Spleen (tissue), 11 donors: ENCODE results near the gene LZIC. TPM values are rescaled to one million over a fixed set of nuclear protein-coding genes. Genes with fewer than 3 reads are reported as not detected.
A peak's percentile ranks its signal among the peaks of the same experiment; 100 is the strongest.

ENCODE experiments used
- DNase-seq: peaks from one replicate; pipeline ENCODE4 v3.0.0-alpha.2; 2020
- H3K27ac ChIP-seq, 8 donors: fragments of 200-600 bp; sonication (generic) in 7 of 8; 1 replicate in 4 of 8; 2 replicates in 4 of 8; pipeline versions ENCODE4 v1.5.0 to v1.8.0; 2016 to 2021; ENCODE audit warnings: inconsistent platforms in 4 of 8, mild to moderate bottlenecking in 4 of 8, moderate library complexity in 1 of 8
- H3K27me3 ChIP-seq, 7 donors: fragments of 200-600 bp; sonication (generic) in 6 of 7; replicated peaks in 1 of 7; 1 replicate in 4 of 7; 2 replicates in 3 of 7; pipeline versions ENCODE4 v1.5.0 to v1.8.0; 2016 to 2021; ENCODE audit warnings: inconsistent platforms in 3 of 7, mild to moderate bottlenecking in 1 of 7
- H3K36me3 ChIP-seq, 6 donors: fragments of 200-600 bp; sonication (generic) in 5 of 6; 1 replicate in 4 of 6; 2 replicates in 2 of 6; pipeline versions ENCODE4 v1.5.0 to v1.8.0; 2016 to 2021; ENCODE audit warnings: inconsistent platforms in 2 of 6
- H3K4me1 ChIP-seq, 6 donors: fragments of 200-600 bp; sonication (generic) in 5 of 6; 1 replicate in 3 of 6; 2 replicates in 3 of 6; pipeline versions ENCODE4 v1.5.0 to v1.8.0; 2016 to 2021; ENCODE audit warnings: inconsistent platforms in 3 of 6
- H3K4me3 ChIP-seq, 8 donors: fragments of 200-600 bp; sonication (generic) in 7 of 8; 1 replicate in 4 of 8; 2 replicates in 4 of 8; pipeline versions ENCODE4 v1.5.0 to v1.8.0; 2016 to 2021; ENCODE audit warnings: inconsistent platforms in 4 of 8, mild to moderate bottlenecking in 4 of 8, moderate library complexity in 2 of 8
- H3K9me3 ChIP-seq, 8 donors: fragments of 200-600 bp; sonication (generic) in 7 of 8; 1 replicate in 4 of 8; 2 replicates in 4 of 8; pipeline versions ENCODE4 v1.5.0 to v1.8.0; 2016 to 2021; ENCODE audit warnings: inconsistent platforms in 4 of 8
- CTCF ChIP-seq, 11 experiments: fragments of 200-600 bp in 7 of 11; fragments of 450-650 bp in 4 of 11; sonication (generic) in 4 of 11; IDR thresholded peaks in 8 of 11; conservative IDR thresholded peaks in 3 of 11; 1 replicate in 7 of 11; 2 replicates in 4 of 11; pipeline versions ENCODE4 v1.4.0 to v1.8.0; 2016 to 2021; ENCODE audit warnings: antibody characterized with exemption in 11 of 11, inconsistent platforms in 4 of 11, mild to moderate bottlenecking in 1 of 11
- POLR2A ChIP-seq, 3 donors: fragments of 450-650 bp; IDR thresholded peaks; one replicate each; pipeline ENCODE4 v1.5.1; 2017; ENCODE audit warnings: antibody characterized with exemption in 3 of 3, mild to moderate bottlenecking in 1 of 3
- POLR2AphosphoS5 ChIP-seq, 3 donors: sonication (generic); formaldehyde crosslinking; IDR thresholded peaks; one replicate each; pipeline ENCODE4 v1.5.1; 2017; ENCODE audit warnings: antibody characterized with exemption in 3 of 3
- WGBS, 5 donors: extraction: QIAGEN DNeasy Blood & Tissue Kit in 3 of 5; methylation state at CpG; one replicate each; pipeline versions ENCODE4 v1.1.5 to v1.1.7; 2013 to 2018; 5-methylcytosine and 5-hydroxymethylcytosine counted together
- intact Hi-C: fragments of 100-400 bp; cut with DNase I; formaldehyde crosslinking; loops from one replicate; pipeline ENCODE4 v1.15.0; 2023; ENCODE audit warnings: low total_unique reads
- polyA plus RNA-seq, 3 donors: library from polyadenylated mRNA; stranded (reverse); fragments of 200-250 nt; gene quantifications; one replicate each; pipeline ENCODE4 v1.2.1, GENCODE V29; 2013
- total RNA-seq, 7 donors: library from RNA; depleted of rRNA in 3 of 7; stranded (reverse); fragments of >200 nt in 3 of 7; fragmentation: NEBNext Ultra II Directional in 4 of 7; extraction: Animal tissue kit (Norgen Biotek cat#: 25700) in 4 of 7; gene quantifications; one replicate each; pipeline versions ENCODE4 v1.1.0 to v1.2.1, GENCODE V29; 2016 to 2021
- donor health status: healthy with polysubstance abuse.
- donor health status: DM: no; HTN: no; CAD: no; lungs with moderate emphysema.
- donor health status: DM: no; HTN: no; CAD: no.
- donor health status: Bipolar disorder and iron deficiency.
- donor health status: healthy.
- donor health status: DM: no; HTN: no; CAD: no.
- donor health status: DM: yes; HTN: yes; CAD: no.

The LZIC gene
- total and polyA plus RNA-seq, 10 donors = 9.9 to 24.3 (median 21.8) TPM

DNA sequence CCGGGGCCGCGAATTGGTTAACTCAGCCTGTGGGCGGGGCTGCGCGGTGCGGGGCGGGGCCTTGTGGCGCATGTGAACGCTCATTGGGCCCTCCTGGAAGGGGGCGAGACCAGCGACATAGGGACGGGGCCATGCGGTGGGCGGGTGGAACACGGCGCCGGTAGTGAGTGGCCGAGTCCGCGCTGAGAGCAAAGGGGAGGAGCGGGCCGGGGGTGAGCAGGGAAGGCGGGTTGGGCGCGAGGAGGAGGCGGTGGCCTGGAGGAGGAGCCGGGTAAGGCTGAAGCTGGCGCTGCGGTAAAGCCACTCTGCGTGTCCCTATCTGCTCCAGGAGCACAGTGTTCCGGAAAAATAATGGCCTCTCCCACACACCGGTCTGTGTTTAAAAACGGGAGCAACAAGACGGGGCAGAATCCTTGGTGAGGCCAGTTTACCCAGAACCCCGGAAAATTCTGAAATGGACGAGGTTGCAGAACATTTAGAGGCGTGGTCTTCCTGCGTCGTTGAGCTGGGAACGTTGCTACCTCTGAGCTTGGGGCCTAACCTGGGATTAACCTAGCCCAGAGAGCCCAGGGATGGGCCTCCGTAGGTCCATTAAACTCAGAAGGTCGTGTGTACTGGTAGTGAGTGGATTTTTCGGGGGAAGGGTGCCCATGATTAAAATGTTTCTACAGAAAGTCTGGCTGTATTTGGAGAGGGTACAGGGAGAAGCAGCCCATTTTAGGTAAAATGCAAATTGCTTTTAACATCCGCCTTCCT, 32.6 kb downstream of the LZIC start:
- intact Hi-C loops = no loop called here
- no peaks in the 10 kb centered on the region for H3K9me3 ChIP-seq
- H3K4me3 ChIP-seq = peak overlapping the region; percentile 54 to 89 (median 61)
- TF ChIP-seq POLR2AphosphoS5 (IDR thresholded peaks at IDR 0.05) = peak; percentile 82 to 95 (median 93)
- TF ChIP-seq CTCF (IDR thresholded peaks at IDR 0.05 in 8 of 11, conservative IDR thresholded peaks at IDR 0.05 in 3 of 11) = peak in 4 of 11 experiments; percentile 12 to 51 (median 20)
- peak in 1 of 3 donors; percentile 73 for TF ChIP-seq POLR2A (IDR thresholded peaks at IDR 0.05)
- 0 to 1% (median 0%) methylated on average over 18 to 45 of the region's 45 CpGs for WGBS, 5 donors
- DNase-seq = peak; percentile 100
- peak overlapping the region; percentile 81 to 97 (median 90) for H3K27ac ChIP-seq
- no peaks in the 10 kb centered on the region for H3K27me3 ChIP-seq
- H3K36me3 ChIP-seq = no peaks in the 10 kb centered on the region
- H3K4me1 ChIP-seq = peaks cover 15 to 39% (median 22%) of the 10 kb centered on the region in 6 donors

DNA sequence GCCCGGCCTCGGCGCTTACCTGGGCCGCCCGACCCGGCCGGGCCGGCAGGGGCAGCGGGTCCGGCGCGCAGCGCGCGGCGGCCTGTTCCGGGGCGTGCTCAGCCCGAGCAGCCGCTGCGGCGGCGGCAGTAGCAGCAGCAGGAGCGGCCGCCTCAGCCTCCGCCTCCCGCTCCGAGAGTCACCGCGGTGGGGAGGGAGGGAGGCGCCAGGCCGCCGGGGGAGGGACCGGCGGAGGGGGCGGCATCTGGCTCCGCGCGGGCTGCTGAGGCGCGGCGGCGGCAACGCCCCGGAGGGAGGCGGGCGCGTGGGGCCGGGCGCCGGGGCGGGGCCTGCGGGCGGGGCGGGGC, 33.1 kb downstream of the LZIC start, which contains the start of gene CTNNBIP1:
CTNNBIP1 (minus strand) TSS at position 194 of the 347 bp plus-strand sequence. CDS start 38,205 bp downstream, outside the sequence.
- H3K4me3 ChIP-seq = peak within 1 kb of the TSS; percentile 56 to 89 (median 67)
- peak; percentile 61 to 84 (median 80) for TF ChIP-seq POLR2AphosphoS5 (IDR thresholded peaks at IDR 0.05)
- TF ChIP-seq POLR2A (IDR thresholded peaks at IDR 0.05) = peak in 1 of 3 donors; percentile 42
- TF ChIP-seq CTCF (IDR thresholded peaks at IDR 0.05 in 8 of 11, conservative IDR thresholded peaks at IDR 0.05 in 3 of 11) = no peak
- intact Hi-C loops = no loop called here
- peak within 1 kb of the TSS; percentile 81 to 97 (median 90) for H3K27ac ChIP-seq
- no peaks in the 10 kb centered on the region for H3K9me3 ChIP-seq
- DNase-seq = peak; percentile 100
- peaks cover 15 to 39% (median 22%) of the 10 kb centered on the region in 6 donors for H3K4me1 ChIP-seq
- H3K27me3 ChIP-seq = no peaks in the 10 kb centered on the region
- no peaks in the 10 kb centered on the region for H3K36me3 ChIP-seq
- 0 to 1% (median 0%) methylated on average over 21 to 55 of the region's 55 CpGs; no CpG with 5 or more reads in 2 of the 5 donors for WGBS, 5 donors

GRCh38 chr1:9909234-9910046, 33.8 kb downstream of the LZIC start:
- no peaks in the 10 kb centered on the region for H3K36me3 ChIP-seq
- intact Hi-C loops = no loop called here
- peak overlapping the region; percentile 54 to 89 (median 64) for H3K4me3 ChIP-seq
- H3K27ac ChIP-seq = peak overlapping the region in 7 of 8 donors; percentile 41 to 87 (median 69)
- DNase-seq = peak; percentile 93
- TF ChIP-seq POLR2A (IDR thresholded peaks at IDR 0.05) = no peak
- TF ChIP-seq CTCF (IDR thresholded peaks at IDR 0.05 in 8 of 11, conservative IDR thresholded peaks at IDR 0.05 in 3 of 11) = no peak
- TF ChIP-seq POLR2AphosphoS5 (IDR thresholded peaks at IDR 0.05) = no peak
- 1 to 3% (median 1%) methylated on average over 27 to 47 of the region's 47 CpGs for WGBS, 5 donors
- peaks cover 15 to 39% (median 22%) of the 10 kb centered on the region in 6 donors for H3K4me1 ChIP-seq
- H3K27me3 ChIP-seq = no peaks in the 10 kb centered on the region
- no peaks in the 10 kb centered on the region for H3K9me3 ChIP-seq
